T-helper 2 cell treated with Interferon-gamma antibody and Interleukin-4, amounts not matched to agents 5 μg/mL and 100 μg/mL, for 36 hours (primary cell): ENCODE data around the gene GLTP.
"Not testable (repeated sequence)": the region's sequence is repeated elsewhere in the genome, so short reads cannot be mapped to it uniquely, and the experiment has no call there.

ENCODE experiments used
- DNase-seq: peaks from one replicate; pipeline ENCODE4 v3.0.0; 2021; ENCODE audit warnings: low spot score
- H3K27ac Mint-ChIP-seq: one replicate; pipeline ENCODE4 v1.8.0; 2021; ENCODE audit warnings: mild to moderate bottlenecking, mixed read lengths
- H3K27me3 Mint-ChIP-seq: one replicate; pipeline ENCODE4 v1.8.0; 2021; ENCODE audit warnings: low read depth, mixed read lengths
- H3K36me3 Mint-ChIP-seq: one replicate; pipeline ENCODE4 v1.8.0; 2021; ENCODE audit warnings: low read depth, mixed read lengths
- H3K4me1 Mint-ChIP-seq: one replicate; pipeline ENCODE4 v1.8.0; 2021; ENCODE audit warnings: low read depth, mixed read lengths
- H3K4me3 Mint-ChIP-seq: one replicate; pipeline ENCODE4 v1.8.0; 2022; ENCODE audit warnings: mild to moderate bottlenecking, moderate library complexity, mixed read lengths
- H3K9me3 Mint-ChIP-seq: one replicate; pipeline ENCODE4 v1.8.0; 2021; ENCODE audit warnings: mixed read lengths

GLTP gene

DNA sequence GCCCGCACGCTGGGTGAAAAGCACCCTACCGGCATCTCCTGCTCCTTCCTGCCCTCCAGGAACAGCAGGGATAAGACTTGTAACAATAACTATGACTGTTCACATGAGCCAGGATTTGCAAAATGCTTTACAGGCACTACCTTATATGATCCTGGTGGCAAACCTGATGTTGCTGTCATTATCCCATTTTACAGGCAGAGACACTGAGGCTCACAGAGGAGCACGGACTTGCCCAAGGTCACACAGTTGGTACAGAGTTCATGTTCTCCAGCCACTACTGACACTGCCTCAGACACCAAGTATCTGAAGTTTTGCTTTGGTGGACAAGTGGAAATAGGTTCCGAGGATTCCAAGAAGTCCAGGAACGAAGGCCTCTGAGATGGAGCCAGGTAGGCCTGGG, 22.6 kb downstream of the GLTP start:
- H3K4me3 Mint-ChIP-seq, result no peak overlapping the region
- H3K9me3 Mint-ChIP-seq, result no peaks in the 10 kb centered on the region
- H3K27ac Mint-ChIP-seq, result no peak overlapping the region
- no peaks in the 10 kb centered on the region for H3K27me3 Mint-ChIP-seq
- peaks cover 5% of the 10 kb centered on the region for H3K4me1 Mint-ChIP-seq
- DNase-seq, result no peak
- H3K36me3 Mint-ChIP-seq, result no peaks in the 10 kb centered on the region

DNA sequence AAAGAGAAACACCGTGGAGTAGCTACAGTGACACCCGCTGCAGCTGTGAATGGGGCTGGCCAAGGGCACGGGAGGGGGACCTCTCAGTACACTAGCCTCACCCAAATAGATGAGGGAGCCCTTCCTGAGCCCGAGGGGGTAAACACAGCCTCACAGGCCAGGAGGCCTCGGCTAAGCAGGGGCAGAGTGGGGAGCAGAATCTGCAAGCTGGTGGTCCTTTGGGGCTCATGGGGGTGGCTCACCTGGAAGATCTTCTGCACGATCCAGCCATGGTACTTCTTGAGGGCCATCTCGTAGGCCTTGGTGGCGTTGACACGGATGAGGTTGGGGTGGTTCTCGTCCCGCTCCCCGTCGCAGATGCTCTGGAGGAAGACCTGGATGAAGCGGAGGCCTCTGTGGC, 25.0 kb downstream of the GLTP start:
- Mint-ChIP-seq H3K36me3 (no peaks in the 10 kb centered on the region), H3K27me3 (no peaks in the 10 kb centered on the region), H3K9me3 (no peaks in the 10 kb centered on the region), H3K27ac (no peak overlapping the region), H3K4me1 (peaks cover 5% of the 10 kb centered on the region), H3K4me3 (no peak overlapping the region)
- no peak for DNase-seq

DNA sequence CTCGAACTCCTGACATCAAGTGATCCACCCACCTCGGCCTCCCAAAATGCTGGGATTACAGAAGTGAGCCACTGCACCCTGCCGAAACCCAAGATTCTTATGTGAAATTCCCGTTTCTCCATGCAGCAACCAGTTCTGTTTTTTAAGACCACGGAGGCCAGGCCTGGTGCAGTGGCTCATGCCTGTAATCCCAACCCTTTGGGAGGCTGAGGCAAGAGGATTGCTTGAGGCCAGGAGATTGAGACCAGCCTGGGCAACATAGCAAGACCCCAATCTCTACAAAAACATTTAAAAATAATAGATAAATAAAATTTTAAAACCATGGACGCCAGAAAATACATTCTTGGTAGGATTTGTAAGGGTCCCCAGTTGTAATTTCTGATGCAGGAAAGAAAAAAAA, 29.8 kb downstream of the GLTP start:
- H3K27me3 Mint-ChIP-seq, H3K36me3 Mint-ChIP-seq, DNase-seq, H3K4me1 Mint-ChIP-seq, H3K27ac Mint-ChIP-seq, H3K9me3 Mint-ChIP-seq, H3K4me3 Mint-ChIP-seq: not testable (repeated sequence)

DNA sequence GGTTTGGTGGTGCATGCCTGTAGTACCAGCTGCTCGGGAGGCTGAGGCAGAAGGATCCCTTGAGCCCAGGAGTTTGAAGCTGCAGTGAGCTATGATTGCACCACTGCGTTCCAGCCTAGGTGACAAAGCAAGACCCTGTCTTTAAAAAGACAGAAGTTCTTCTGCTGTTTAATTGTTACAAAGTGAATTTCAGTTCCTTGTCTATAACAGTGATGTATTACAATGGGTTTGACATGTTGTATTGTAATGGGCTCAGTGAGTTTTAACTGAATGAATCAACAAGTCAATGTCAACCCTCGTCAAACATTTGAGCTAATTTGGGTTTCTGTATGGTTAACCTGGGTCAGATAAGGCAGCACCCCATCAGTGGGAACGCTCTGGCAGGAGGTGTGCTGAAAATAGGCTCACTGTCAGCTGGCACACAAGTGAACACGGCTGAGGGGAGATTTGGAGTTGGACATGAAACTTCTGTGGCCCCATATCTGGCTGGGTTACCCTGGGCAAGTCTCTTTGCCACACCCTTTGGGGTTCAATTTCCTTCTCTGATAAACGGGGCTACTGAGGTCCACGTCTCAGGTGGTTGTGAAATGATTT, 33.1 kb downstream of the GLTP start:
- no peaks in the 10 kb centered on the region for H3K4me1 Mint-ChIP-seq
- H3K4me3 Mint-ChIP-seq, result no peak overlapping the region
- H3K9me3 Mint-ChIP-seq, result no peaks in the 10 kb centered on the region
- no peaks in the 10 kb centered on the region for H3K27me3 Mint-ChIP-seq
- no peak overlapping the region for H3K27ac Mint-ChIP-seq
- H3K36me3 Mint-ChIP-seq, result no peaks in the 10 kb centered on the region
- DNase-seq, result no peak

DNA sequence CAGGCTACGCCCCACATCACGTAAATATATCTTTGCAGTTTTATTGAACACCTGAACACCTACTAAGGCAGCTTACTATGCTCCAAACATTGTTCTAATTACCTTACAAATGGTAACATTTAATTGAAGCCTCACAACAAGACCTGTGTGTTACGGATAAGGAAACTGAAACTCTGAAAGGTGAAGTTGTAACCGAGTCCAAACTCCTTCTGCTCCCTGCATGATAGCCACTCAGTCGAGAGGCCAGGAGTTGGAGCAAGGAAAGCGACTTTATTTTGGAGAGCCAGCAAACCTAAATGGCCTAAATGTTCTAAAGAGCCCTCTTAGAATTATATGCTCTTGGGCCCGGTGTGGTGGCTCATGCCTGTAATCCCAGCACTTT, 34.5 kb downstream of the GLTP start:
- Mint-ChIP-seq H3K4me1 (no peaks in the 10 kb centered on the region), H3K4me3 (peak overlapping the region; percentile 61), H3K27me3 (no peaks in the 10 kb centered on the region), H3K36me3 (no peaks in the 10 kb centered on the region), H3K27ac (no peak overlapping the region), H3K9me3 (no peaks in the 10 kb centered on the region)
- DNase-seq, result no peak

DNA sequence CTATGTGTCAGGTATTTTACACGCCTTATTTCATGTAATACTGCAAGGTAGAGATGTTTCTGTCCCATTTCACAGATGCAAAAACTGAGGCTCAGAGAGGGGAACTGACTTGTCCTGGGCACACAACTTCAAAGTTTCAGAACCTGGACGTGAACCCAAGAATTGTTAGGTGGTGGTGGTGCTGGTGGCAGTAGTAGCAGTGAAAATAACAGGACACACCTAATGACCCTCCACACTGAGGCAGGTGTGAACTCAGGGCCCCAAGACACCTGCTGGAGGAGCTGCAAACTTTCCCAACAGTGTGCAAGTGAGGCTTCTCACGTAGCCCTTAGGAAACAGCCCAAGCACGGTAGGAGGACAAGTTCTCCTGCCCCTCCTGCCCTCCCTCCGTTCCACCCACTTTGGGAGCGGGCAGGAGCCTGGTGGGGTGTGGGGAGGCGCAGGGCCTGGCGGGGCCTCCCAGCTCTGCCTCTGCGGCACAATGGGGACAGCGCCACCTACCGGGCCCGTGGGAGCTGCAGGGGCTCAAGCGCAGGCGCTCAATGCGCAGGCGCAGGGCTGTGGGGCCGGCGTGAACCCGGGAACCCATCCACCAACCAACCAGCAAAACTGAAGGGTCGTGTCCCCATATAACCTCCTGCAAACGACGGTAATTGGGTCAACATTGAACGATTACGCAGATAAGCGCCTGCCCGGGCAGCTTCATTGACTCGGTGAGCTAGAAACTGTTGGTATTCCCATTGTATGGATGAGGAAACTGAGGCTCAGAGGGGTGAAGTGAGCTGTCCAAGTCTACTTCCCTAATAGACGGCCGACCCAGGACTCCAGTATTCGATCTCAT, 35.1 kb downstream of the GLTP start:
- peak overlapping the region; percentile 31 for H3K27ac Mint-ChIP-seq
- H3K4me1 Mint-ChIP-seq, result no peaks in the 10 kb centered on the region
- no peaks in the 10 kb centered on the region for H3K27me3 Mint-ChIP-seq
- peak; percentile 88 for DNase-seq
- H3K36me3 Mint-ChIP-seq, result no peaks in the 10 kb centered on the region
- H3K4me3 Mint-ChIP-seq, result peak overlapping the region; percentile 61
- no peaks in the 10 kb centered on the region for H3K9me3 Mint-ChIP-seq

DNA sequence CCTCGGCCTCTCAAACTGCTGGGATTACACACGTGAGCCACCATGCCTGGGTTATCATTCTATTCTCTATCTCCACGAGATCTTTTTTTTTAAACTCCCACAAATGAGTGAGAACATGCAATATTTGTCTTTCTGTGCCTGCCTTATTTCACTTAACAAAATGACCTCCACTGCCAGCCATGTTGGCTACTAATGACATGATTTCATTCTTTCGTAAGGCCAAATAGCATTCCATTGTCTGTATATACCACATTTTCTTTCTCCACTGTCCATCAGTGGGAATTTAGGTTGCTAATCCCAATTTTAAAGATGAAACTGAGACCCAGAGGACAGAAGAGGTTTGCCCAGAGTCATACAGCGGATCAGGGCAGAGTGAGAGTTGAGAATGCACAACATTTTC, 36.2 kb downstream of the GLTP start:
- H3K27me3 Mint-ChIP-seq, result no peaks in the 10 kb centered on the region
- no peak overlapping the region for H3K27ac Mint-ChIP-seq
- H3K9me3 Mint-ChIP-seq, result no peaks in the 10 kb centered on the region
- no peaks in the 10 kb centered on the region for H3K4me1 Mint-ChIP-seq
- H3K36me3 Mint-ChIP-seq, result no peaks in the 10 kb centered on the region
- H3K4me3 Mint-ChIP-seq, result no peak overlapping the region
- no peak for DNase-seq

DNA sequence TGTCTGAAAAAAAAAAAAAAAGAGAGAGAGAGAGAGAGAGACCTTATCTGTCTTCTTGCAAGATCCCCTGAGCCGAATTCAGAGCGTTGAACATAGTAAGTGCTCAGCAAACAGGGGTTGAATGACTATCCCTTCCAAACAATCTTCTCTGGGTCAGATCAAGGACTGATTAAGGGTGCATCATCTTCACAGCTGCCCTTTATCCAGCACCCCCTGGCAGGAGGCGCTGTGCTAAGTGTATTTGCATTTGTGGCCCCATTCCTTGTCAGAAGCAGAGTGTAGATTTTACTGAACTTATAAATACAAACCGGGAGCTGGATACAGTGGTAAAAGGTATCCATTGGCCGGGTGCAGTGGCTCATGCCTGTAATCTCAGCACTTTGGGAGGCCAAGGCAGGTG, 38.3 kb downstream of the GLTP start:
- Mint-ChIP-seq H3K9me3 (no peaks in the 10 kb centered on the region), H3K27me3 (peaks cover 3% of the 10 kb centered on the region), H3K27ac (no peak overlapping the region), H3K36me3 (no peaks in the 10 kb centered on the region), H3K4me1 (no peaks in the 10 kb centered on the region), H3K4me3 (no peak overlapping the region)
- DNase-seq, result no peak

DNA sequence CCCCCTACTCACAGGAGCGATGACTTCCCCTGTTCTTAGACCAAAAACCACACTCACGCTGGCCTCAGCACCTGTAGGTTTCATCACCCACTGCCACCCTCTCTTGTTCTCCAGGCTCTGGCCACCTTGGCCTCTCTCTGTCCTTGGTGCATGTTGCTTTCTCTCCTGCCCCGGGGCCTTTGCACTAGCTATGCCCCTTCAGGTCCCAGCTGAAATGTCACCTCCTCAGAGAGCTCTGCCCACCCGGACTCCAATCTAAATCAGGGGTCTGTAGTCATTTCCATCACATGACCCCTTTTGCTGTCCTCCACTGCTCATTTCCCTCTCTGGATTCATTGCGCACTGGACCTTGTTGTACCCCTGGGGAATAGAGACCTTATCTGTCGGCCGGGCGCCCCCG, 39.0 kb downstream of the GLTP start:
- Mint-ChIP-seq H3K27ac (no peak overlapping the region), H3K4me3 (no peak overlapping the region)

DNA sequence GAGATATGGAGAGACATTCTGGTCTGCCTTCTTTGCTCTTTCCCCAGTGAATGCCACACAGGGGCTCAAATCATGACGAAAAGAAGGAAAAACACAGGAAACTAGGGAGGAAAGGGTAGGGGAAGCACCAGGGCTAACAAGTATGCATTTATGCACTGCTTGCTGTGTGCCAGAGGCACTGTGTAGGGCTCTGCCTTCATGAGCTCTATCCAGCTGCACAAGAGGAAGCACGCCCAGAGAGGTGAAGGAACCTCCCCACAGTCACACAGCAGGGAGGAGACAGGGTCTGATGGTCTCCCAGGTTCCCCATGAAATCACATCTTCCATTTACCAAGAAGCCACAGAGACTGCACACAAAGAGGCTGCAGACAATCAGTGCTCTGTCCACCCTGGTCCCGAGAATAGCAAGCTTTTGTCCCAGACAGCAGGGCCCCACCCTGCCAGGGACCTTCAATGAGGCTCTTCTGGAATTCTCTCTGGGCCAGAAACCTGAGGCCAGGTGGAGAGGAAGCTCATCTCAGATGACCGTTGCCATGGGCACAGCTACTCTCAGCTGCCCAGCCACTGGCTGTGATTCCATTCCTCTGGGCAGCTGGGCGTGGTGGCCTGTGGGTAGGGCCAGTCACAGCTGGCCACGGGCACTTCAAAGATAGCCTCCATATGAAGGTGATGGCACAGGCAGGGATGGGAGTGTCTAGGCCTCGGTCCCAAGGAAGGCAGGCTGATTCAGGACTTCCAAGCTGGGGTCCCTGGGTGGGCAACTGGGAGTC, 39.9 kb downstream of the GLTP start:
- Mint-ChIP-seq H3K9me3 (no peaks in the 10 kb centered on the region), H3K27ac (no peak overlapping the region), H3K4me3 (no peak overlapping the region), H3K36me3 (no peaks in the 10 kb centered on the region), H3K4me1 (no peaks in the 10 kb centered on the region), H3K27me3 (peaks cover 3% of the 10 kb centered on the region)
- DNase-seq, result no peak

More for the DNA sequence above, 39.0 kb downstream of the GLTP start:
- Mint-ChIP-seq H3K27me3 (peaks cover 3% of the 10 kb centered on the region), H3K36me3 (no peaks in the 10 kb centered on the region), H3K9me3 (no peaks in the 10 kb centered on the region), H3K4me1 (no peaks in the 10 kb centered on the region)
- DNase-seq, result no peak

DNA sequence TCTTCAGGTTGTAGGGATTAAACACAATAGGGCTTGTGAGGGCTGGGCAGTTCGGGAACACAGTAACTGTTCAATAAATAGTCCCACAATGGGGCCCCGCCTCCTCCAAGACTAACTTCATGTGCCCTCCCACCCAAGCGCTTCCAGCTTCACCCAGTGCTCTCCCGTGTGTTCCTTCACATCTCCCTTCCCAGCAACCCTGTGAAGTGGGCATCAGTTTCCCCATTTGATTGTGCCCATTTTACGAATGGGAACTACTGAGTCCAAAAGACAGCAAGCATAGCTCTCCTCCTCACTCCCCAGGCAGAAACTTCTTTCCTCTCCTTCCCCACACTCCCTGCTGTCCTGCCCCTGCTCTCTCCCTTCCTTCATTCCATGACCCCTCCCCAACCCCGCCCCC, 40.9 kb downstream of the GLTP start:
- Mint-ChIP-seq H3K27ac (no peak overlapping the region), H3K27me3 (peaks cover 11% of the 10 kb centered on the region), H3K4me3 (no peak overlapping the region), H3K9me3 (no peaks in the 10 kb centered on the region), H3K36me3 (no peaks in the 10 kb centered on the region), H3K4me1 (no peaks in the 10 kb centered on the region)
- DNase-seq, result no peak

DNA sequence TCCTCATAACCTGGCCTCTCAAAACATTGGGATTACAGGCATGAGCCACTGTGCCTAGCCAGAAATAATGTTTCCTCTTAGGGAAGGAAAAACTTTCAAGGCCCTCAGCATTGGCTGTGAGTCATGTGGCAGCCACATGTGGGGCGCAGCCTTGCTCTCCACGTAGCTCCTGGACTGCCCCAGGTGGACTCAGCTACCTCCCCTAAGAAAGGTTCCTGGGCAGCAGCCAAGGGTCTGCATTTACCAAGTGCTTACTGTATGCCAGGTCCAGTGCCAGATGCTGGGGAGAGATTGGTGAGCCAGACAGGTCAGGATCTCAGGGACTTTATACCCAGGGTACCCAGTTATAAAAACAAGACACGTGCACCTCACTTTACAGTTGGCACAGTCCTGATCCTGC, 43.4 kb downstream of the GLTP start:
- peaks cover 27% of the 10 kb centered on the region for H3K27me3 Mint-ChIP-seq
- H3K9me3 Mint-ChIP-seq, result no peaks in the 10 kb centered on the region
- DNase-seq, result no peak
- no peak overlapping the region for H3K27ac Mint-ChIP-seq
- H3K4me1 Mint-ChIP-seq, result no peaks in the 10 kb centered on the region
- no peak overlapping the region for H3K4me3 Mint-ChIP-seq
- no peaks in the 10 kb centered on the region for H3K36me3 Mint-ChIP-seq

DNA sequence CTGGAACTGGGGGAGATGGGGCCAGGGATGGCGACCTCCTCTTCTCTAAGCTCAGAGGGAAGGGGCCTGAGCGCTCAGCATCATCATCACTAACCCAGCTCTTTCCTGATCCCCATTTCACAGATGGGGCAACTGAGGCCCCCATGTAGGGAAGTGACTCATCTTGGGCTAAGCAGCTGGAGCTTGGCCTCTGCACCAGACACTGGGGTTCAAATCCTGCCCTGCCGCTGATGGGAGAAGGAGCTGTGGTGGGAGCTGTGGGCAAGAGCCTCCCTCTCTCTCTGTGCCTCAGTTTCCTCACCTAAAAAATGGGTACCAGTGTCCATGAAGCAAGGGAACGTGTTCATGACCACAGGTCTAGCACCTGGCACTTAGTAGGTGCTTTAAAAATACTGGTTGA, 44.5 kb downstream of the GLTP start:
- Mint-ChIP-seq H3K27me3 (peaks cover 36% of the 10 kb centered on the region), H3K4me3 (no peak overlapping the region), H3K36me3 (no peaks in the 10 kb centered on the region), H3K27ac (no peak overlapping the region), H3K9me3 (no peaks in the 10 kb centered on the region), H3K4me1 (no peaks in the 10 kb centered on the region)
- DNase-seq, result no peak
